ENCODE data around the gene KDELR3.

The KDELR3 gene

GRCh38 chr22:38490915-38491314 lies 23.0 kb downstream of the KDELR3 start:
- H3K27me3 ChIP-seq (replicated peaks; ENCODE audit: control insufficient read depth, insufficient read depth, low read length), result no peaks in the 10 kb centered on the region
- H3K36me3 ChIP-seq (ENCODE audit: control insufficient read depth, insufficient read depth, low read length), result peaks cover 43% of the 10 kb centered on the region
- TF ChIP-seq, protein P1, sequence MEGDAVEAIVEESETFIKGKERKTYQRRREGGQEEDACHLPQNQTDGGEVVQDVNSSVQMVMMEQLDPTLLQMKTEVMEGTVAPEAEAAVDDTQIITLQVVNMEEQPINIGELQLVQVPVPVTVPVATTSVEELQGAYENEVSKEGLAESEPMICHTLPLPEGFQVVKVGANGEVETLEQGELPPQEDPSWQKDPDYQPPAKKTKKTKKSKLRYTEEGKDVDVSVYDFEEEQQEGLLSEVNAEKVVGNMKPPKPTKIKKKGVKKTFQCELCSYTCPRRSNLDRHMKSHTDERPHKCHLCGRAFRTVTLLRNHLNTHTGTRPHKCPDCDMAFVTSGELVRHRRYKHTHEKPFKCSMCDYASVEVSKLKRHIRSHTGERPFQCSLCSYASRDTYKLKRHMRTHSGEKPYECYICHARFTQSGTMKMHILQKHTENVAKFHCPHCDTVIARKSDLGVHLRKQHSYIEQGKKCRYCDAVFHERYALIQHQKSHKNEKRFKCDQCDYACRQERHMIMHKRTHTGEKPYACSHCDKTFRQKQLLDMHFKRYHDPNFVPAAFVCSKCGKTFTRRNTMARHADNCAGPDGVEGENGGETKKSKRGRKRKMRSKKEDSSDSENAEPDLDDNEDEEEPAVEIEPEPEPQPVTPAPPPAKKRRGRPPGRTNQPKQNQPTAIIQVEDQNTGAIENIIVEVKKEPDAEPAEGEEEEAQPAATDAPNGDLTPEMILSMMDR (IDR thresholded peaks at IDR 0.05; ENCODE audit: insufficient read depth, low read length, poor library complexity, severe bottlenecking), result no peak
- H3K4me3 ChIP-seq (replicated peaks; ENCODE audit: low read depth, low read length), result no peak overlapping the region
- DNase-seq (ENCODE audit: extremely low read depth, insufficient read length), result no peak

- H3K4me3 ChIP-seq (replicated peaks; ENCODE audit: low read depth, low read length), result no peak overlapping the region
- TF ChIP-seq, protein P1 (IDR thresholded peaks at IDR 0.05; ENCODE audit: insufficient read depth, low read length, poor library complexity, severe bottlenecking), result no peak
These were observed 23.9 kb downstream of the KDELR3 start for GRCh38 chr22:38491707-38492348.

GRCh38 chr22:38494498-38494897 lies 26.6 kb downstream of the KDELR3 start:
- Histone ChIP-seq H3K4me3 (replicated peaks; ENCODE audit: low read depth, low read length) (no peak overlapping the region), H3K27me3 (replicated peaks; ENCODE audit: control insufficient read depth, insufficient read depth, low read length) (no peaks in the 10 kb centered on the region), H3K36me3 (ENCODE audit: control insufficient read depth, insufficient read depth, low read length) (peaks cover 44% of the 10 kb centered on the region)
- no peak for DNase-seq (ENCODE audit: extremely low read depth, insufficient read length)
- TF ChIP-seq, protein P1 (IDR thresholded peaks at IDR 0.05; ENCODE audit: insufficient read depth, low read length, poor library complexity, severe bottlenecking), result no peak

More at GRCh38 chr22:38491707-38492348, 23.9 kb downstream of the KDELR3 start:
- DNase-seq (ENCODE audit: extremely low read depth, insufficient read length), result no peak
- peaks cover 44% of the 10 kb centered on the region for H3K36me3 ChIP-seq (ENCODE audit: control insufficient read depth, insufficient read depth, low read length)
- no peaks in the 10 kb centered on the region for H3K27me3 ChIP-seq (replicated peaks; ENCODE audit: control insufficient read depth, insufficient read depth, low read length)

DNA sequence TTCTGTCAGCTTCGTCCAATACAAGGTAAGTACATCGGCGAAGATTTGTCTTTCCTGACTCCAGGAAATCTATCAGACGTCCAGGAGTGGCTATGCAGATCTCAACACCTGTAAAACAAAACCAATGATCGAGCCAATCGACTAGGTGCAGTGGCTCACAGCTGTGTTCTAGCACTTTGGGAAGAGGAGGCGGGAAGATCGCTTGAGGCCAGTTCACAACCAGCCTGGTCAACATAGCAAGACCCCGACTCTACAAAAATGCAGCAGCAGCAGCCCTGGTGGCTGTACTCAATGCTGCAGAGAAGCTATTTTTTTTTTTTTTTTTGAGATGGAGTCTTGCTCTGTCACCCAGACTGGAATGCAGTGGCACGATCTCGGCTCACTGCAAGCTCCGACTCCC lies 27.0 kb downstream of the KDELR3 start:
- TF ChIP-seq, protein P1 (IDR thresholded peaks at IDR 0.05; ENCODE audit: insufficient read depth, low read length, poor library complexity, severe bottlenecking), result no peak
- no peaks in the 10 kb centered on the region for H3K27me3 ChIP-seq (replicated peaks; ENCODE audit: control insufficient read depth, insufficient read depth, low read length)
- peaks cover 40% of the 10 kb centered on the region for H3K36me3 ChIP-seq (ENCODE audit: control insufficient read depth, insufficient read depth, low read length)
- DNase-seq (ENCODE audit: extremely low read depth, insufficient read length), result no peak
- no peak overlapping the region for H3K4me3 ChIP-seq (replicated peaks; ENCODE audit: low read depth, low read length)

GRCh38 chr22:38497869-38498268 lies 30.0 kb downstream of the KDELR3 start:
- H3K36me3 ChIP-seq (ENCODE audit: control insufficient read depth, insufficient read depth, low read length), result peaks cover 39% of the 10 kb centered on the region
- H3K4me3 ChIP-seq (replicated peaks; ENCODE audit: low read depth, low read length), result no peak overlapping the region
- TF ChIP-seq, protein P1 (IDR thresholded peaks at IDR 0.05; ENCODE audit: insufficient read depth, low read length, poor library complexity, severe bottlenecking), result no peak
- no peak for DNase-seq (ENCODE audit: extremely low read depth, insufficient read length)
- no peaks in the 10 kb centered on the region for H3K27me3 ChIP-seq (replicated peaks; ENCODE audit: control insufficient read depth, insufficient read depth, low read length)
